Measurements from ENCODE around the gene PTPRN2.

DNA sequence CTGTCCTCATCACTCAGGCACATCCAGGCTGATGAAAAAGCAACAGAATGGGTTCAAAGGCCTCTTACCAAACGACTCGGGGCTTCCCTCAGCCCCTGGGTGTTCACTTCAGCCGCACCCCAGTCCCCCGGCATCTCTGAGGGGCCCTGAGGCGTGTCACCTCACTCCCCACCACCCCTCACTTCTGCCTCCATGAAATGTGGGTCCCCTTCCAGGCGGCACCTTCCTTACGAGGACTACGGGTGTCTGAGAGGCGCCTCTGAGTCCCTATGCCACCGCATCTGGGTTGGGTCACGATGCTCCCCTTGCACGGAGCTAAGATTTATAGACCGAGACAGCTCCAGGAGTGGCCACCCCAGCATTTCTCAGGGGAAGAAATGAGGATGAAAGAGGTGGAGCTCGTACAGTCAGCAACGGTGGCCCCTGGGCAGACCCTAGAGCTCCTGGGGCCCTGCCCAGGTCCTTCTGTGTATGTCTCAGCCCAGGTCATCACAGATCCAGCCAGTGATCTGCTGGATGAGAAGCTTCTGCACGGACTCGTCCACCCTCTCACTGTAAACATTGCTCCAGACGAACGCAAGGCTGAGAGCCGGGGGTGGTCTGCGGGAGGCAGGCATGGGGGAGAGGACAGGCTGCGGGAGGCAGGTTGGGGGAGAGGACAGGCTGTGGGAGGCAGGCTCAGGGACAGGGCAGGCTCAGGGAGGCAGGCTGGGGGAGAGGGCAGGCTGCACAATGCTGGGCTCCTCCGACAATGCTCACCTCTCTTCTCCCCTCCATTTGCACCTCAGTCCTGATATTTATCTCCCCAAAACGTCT is 842.6 kb downstream of the PTPRN2 start:
- TF ChIP-seq CTCF (IDR thresholded peaks at IDR 0.05 in 2 of 3, conservative IDR thresholded peaks at IDR 0.05 in 1 of 3; ENCODE audit: insufficient read depth in 2 of 3, low read depth in 1 of 3, low read length in 3 of 3) (no peak), SMC3 (conservative IDR thresholded peaks at IDR 0.05; ENCODE audit: insufficient read depth, low read depth, low read length) (no peak), ZNF644 (tag; IDR thresholded peaks at IDR 0.05; ENCODE audit: low read depth) (no peak), POLR2A (conservative IDR thresholded peaks at IDR 0.05) (no peak), XRCC3 (IDR thresholded peaks at IDR 0.05) (no peak), RFX5 (IDR thresholded peaks at IDR 0.05; ENCODE audit: low read depth, low read length) (no peak), EP300 (IDR thresholded peaks at IDR 0.05; ENCODE audit: low read length) (no peak)
